Fibroblast of the aortic adventitia (primary cell): ENCODE measurements around the gene SOCS2. TPM values are rescaled to one million over a fixed set of nuclear protein-coding genes. Genes with fewer than 3 reads are reported as not detected.

Experiments used
- DNase-seq: peaks from one replicate; pipeline ENCODE4 v3.0.0-alpha.2; 2010; ENCODE audit warnings: low read depth
- H3K4me3 ChIP-seq: 2 replicates; pipeline ENCODE4 v1.5.1; 2011; ENCODE audit warnings: low read depth, mild to moderate bottlenecking, control low read depth, low read length, moderate library complexity
- CTCF ChIP-seq: IDR thresholded peaks from 2 replicates; pipeline ENCODE4 v1.5.1; 2011; ENCODE audit warnings: mild to moderate bottlenecking, low read length, control low read depth, inconsistent platforms; ENCODE audit not compliant: insufficient read depth
- total RNA-seq: library from RNA; depleted of rRNA; stranded (reverse); fragments of >200 nt; gene quantifications from 2 replicates; pipeline ENCODE4 v1.2.3, GENCODE V29; 2012; ENCODE audit warnings: low replicate concordance

The SOCS2 gene
- total RNA-seq, 1 donor, result 6.3 TPM

- H3K4me3 ChIP-seq, result no peak overlapping the region
- no peak for DNase-seq
- no peak for TF ChIP-seq CTCF
Measured at GRCh38 chr12:93602897-93603668, 30.6 kb downstream of the SOCS2 start.

- no peak for TF ChIP-seq CTCF
- H3K4me3 ChIP-seq, result no peak overlapping the region
- no peak for DNase-seq
Measured at GRCh38 chr12:93603762-93604161, 31.3 kb downstream of the SOCS2 start.

GRCh38 chr12:93608313-93608712, 35.8 kb downstream of the SOCS2 start:
- no peak for DNase-seq
- H3K4me3 ChIP-seq, result no peak overlapping the region
- TF ChIP-seq CTCF, result no peak

- DNase-seq, result no peak
- no peak overlapping the region for H3K4me3 ChIP-seq
- no peak for TF ChIP-seq CTCF
Measured at GRCh38 chr12:93609281-93610192, 37.1 kb downstream of the SOCS2 start.

- H3K4me3 ChIP-seq, result no peak overlapping the region
- TF ChIP-seq CTCF, result no peak
- DNase-seq, result no peak
Measured at GRCh38 chr12:93612776-93613175, 40.3 kb downstream of the SOCS2 start.

GRCh38 chr12:93614917-93615596, 42.6 kb downstream of the SOCS2 start:
- no peak for TF ChIP-seq CTCF
- no peak overlapping the region for H3K4me3 ChIP-seq
- peak; percentile 68 for DNase-seq
